ENCODE measurements around the gene PCDH19. TPM values are rescaled to one million over a fixed set of nuclear protein-coding genes. Genes with fewer than 3 reads are reported as not detected.

The PCDH19 gene
- total and polyA plus RNA-seq, 10 of the 15 experiments (the other 5 are each of a cell fraction or from before 2014, with no cell fraction given): 0.01 TPM; not detected in 9

DNA sequence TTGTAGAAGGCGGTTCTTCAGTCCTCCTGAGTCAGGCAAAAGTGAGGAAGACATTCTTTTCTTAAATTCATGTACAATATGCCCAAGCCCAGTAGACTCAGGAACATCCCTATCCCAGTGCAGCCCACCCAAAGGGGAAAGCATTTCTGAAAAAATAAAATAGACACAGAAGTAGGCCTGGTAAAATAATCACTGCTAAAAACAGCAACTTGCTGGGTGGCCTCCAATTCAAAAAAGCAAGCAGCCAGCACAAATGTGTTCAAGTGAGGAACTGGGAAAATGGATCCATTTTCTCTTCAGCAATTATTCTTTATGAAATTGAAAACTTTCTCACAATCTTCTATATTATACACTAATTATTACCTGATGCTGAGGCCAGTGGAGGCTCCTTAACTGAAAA is 165.4 kb downstream of the PCDH19 start:
- ChIA-PET CTCF (no interaction called here), POLR2A (no interaction called here), RAD21 (ENCODE audit: unreplicated experiment) (no interaction called here), SMC1A (ENCODE audit: uncharacterized antibody, unreplicated experiment) (no interaction called here)
- Histone ChIP-seq H3K27me3 (replicated peaks in 1 of 2; ENCODE audit: control insufficient read depth in 2 of 2, insufficient read depth in 2 of 2, low read length in 1 of 2) (no peaks in the 10 kb centered on the region), H3K4me1 (ENCODE audit: control insufficient read depth, insufficient read depth, low read length) (no peaks in the 10 kb centered on the region), H3K4me3 (no peak overlapping the region), H3K4me2 (ENCODE audit: control insufficient read depth, insufficient read depth) (no peak overlapping the region), H3K9ac (ENCODE audit: control insufficient read depth, insufficient read depth, low read length) (no peak overlapping the region), H3K79me2 (ENCODE audit: control insufficient read depth, insufficient read depth, low read length) (no peaks in the 10 kb centered on the region), H2AFZ (ENCODE audit: control insufficient read depth, low read depth, low read length) (no peak overlapping the region), H4K20me1 (ENCODE audit: control insufficient read depth, insufficient read depth) (no peaks in the 10 kb centered on the region), H3K36me3 (ENCODE audit: control insufficient read depth in 2 of 2, insufficient read depth in 2 of 2, low read length in 1 of 2) (no peaks in the 10 kb centered on the region), H3K9me3 (replicated peaks; ENCODE audit: control insufficient read depth, insufficient read depth, low read length) (no peaks in the 10 kb centered on the region), H3K27ac (ENCODE audit: control insufficient read depth, insufficient read depth) (no peak overlapping the region)
- intact Hi-C loops (cut with micrococcal nuclease; ENCODE audit: unreplicated experiment) (no loop called here), in situ Hi-C loops (cut with MboI) (no loop called here)
- BruUV-seq (replicated peaks): no TSS peak
- ATAC-seq: no peak
- no peak for FAIRE-seq
- WGBS (ENCODE audit: insufficient coverage, insufficient replicate concordance, low lambda C conversion rate, missing lambda C conversion rate): 42% methylated on average over 1 of the region's 1 CpG
- TF ChIP-seq, protein P1, sequence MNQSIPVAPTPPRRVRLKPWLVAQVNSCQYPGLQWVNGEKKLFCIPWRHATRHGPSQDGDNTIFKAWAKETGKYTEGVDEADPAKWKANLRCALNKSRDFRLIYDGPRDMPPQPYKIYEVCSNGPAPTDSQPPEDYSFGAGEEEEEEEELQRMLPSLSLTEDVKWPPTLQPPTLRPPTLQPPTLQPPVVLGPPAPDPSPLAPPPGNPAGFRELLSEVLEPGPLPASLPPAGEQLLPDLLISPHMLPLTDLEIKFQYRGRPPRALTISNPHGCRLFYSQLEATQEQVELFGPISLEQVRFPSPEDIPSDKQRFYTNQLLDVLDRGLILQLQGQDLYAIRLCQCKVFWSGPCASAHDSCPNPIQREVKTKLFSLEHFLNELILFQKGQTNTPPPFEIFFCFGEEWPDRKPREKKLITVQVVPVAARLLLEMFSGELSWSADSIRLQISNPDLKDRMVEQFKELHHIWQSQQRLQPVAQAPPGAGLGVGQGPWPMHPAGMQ (IDR thresholded peaks at IDR 0.05; ENCODE audit: borderline replicate concordance): no peak
- no peak for TF ChIP-seq TCF3 (IDR thresholded peaks at IDR 0.05; ENCODE audit: borderline replicate concordance, insufficient read depth, low read depth, low read length)
- TF ChIP-seq MTA3 (IDR thresholded peaks at IDR 0.05; ENCODE audit: borderline replicate concordance, low read length): no peak
- TF ChIP-seq CHD2 (IDR thresholded peaks at IDR 0.05; ENCODE audit: borderline replicate concordance, low read depth, low read length): no peak
- TF ChIP-seq, protein P2, sequence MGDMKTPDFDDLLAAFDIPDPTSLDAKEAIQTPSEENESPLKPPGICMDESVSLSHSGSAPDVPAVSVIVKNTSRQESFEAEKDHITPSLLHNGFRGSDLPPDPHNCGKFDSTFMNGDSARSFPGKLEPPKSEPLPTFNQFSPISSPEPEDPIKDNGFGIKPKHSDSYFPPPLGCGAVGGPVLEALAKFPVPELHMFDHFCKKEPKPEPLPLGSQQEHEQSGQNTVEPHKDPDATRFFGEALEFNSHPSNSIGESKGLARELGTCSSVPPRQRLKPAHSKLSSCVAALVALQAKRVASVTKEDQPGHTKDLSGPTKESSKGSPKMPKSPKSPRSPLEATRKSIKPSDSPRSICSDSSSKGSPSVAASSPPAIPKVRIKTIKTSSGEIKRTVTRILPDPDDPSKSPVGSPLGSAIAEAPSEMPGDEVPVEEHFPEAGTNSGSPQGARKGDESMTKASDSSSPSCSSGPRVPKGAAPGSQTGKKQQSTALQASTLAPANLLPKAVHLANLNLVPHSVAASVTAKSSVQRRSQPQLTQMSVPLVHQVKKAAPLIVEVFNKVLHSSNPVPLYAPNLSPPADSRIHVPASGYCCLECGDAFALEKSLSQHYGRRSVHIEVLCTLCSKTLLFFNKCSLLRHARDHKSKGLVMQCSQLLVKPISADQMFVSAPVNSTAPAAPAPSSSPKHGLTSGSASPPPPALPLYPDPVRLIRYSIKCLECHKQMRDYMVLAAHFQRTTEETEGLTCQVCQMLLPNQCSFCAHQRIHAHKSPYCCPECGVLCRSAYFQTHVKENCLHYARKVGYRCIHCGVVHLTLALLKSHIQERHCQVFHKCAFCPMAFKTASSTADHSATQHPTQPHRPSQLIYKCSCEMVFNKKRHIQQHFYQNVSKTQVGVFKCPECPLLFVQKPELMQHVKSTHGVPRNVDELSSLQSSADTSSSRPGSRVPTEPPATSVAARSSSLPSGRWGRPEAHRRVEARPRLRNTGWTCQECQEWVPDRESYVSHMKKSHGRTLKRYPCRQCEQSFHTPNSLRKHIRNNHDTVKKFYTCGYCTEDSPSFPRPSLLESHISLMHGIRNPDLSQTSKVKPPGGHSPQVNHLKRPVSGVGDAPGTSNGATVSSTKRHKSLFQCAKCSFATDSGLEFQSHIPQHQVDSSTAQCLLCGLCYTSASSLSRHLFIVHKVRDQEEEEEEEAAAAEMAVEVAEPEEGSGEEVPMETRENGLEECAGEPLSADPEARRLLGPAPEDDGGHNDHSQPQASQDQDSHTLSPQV (IDR thresholded peaks at IDR 0.05): no peak
- no peak for TF ChIP-seq IKZF2 (IDR thresholded peaks at IDR 0.05)
- no peak for DNase-seq (ENCODE audit: low read depth, low spot score)

Other genes starting within 250 kb of the PCDH19 start
- gene TNMD, start 174.7 kb upstream of the PCDH19 start, total RNA-seq (2014; rRNA removed): not detected in 2 replicates
- gene TNMD, start 174.7 kb upstream of the PCDH19 start, total RNA-seq (2014; rRNA removed; fragmentation: Illumina TruSeq; extraction: Trizol): not detected in 2 replicates
- not detected in 2 replicates for gene TNMD, start 174.7 kb upstream of the PCDH19 start, total RNA-seq (2021)
- gene TNMD, start 174.7 kb upstream of the PCDH19 start, polyA plus RNA-seq (2011; rRNA removed): not detected in 2 replicates
- gene TNMD, start 174.7 kb upstream of the PCDH19 start, polyA plus RNA-seq (2014; fragmentation: Illumina TruSeq; extraction: Trizol): not detected in 2 replicates
- gene TNMD, start 174.7 kb upstream of the PCDH19 start, polyA plus RNA-seq (2014; fragmentation: Nextera tagmentation; extraction: Ambion mirVana): not detected
- gene TNMD, start 174.7 kb upstream of the PCDH19 start, polyA plus RNA-seq (2014; rRNA removed): not detected in 2 replicates
- gene TNMD, start 174.7 kb upstream of the PCDH19 start, polyA plus RNA-seq (2016; fragmentation: Nextera tagmentation; extraction: Ambion mirVana): not detected
- gene TSPAN6, start 226.5 kb upstream of the PCDH19 start, total RNA-seq (2014; rRNA removed): not detected in 2 replicates
- gene TSPAN6, start 226.5 kb upstream of the PCDH19 start, total RNA-seq (2014; rRNA removed; fragmentation: Illumina TruSeq; extraction: Trizol): 0.04 TPM in 1 of 2 replicates, not detected in the other
- 0.23 and 0.24 TPM in 2 replicates for gene TSPAN6, start 226.5 kb upstream of the PCDH19 start, total RNA-seq (2021)
- gene TSPAN6, start 226.5 kb upstream of the PCDH19 start, polyA plus RNA-seq (2011; rRNA removed): 0.05 and 0.06 TPM in 2 replicates
- 0.19 TPM in 1 of 2 replicates, not detected in the other for gene TSPAN6, start 226.5 kb upstream of the PCDH19 start, polyA plus RNA-seq (2014; fragmentation: Illumina TruSeq; extraction: Trizol)
- gene TSPAN6, start 226.5 kb upstream of the PCDH19 start, polyA plus RNA-seq (2014; fragmentation: Nextera tagmentation; extraction: Ambion mirVana): not detected
- gene TSPAN6, start 226.5 kb upstream of the PCDH19 start, polyA plus RNA-seq (2014; rRNA removed): 0.08 TPM in 1 of 2 replicates, not detected in the other
- under 1 TPM in 1 of 2 experiments, not detected in 1; 0.10 TPM for gene TSPAN6, start 226.5 kb upstream of the PCDH19 start, polyA plus RNA-seq (2016; fragmentation: Nextera tagmentation; extraction: Ambion mirVana)
- not detected in 2 replicates for gene SRPX2, start 233.9 kb upstream of the PCDH19 start, total RNA-seq (2014; rRNA removed)
- gene SRPX2, start 233.9 kb upstream of the PCDH19 start, total RNA-seq (2014; rRNA removed; fragmentation: Illumina TruSeq; extraction: Trizol): not detected in 2 replicates
- not detected in 2 replicates for gene SRPX2, start 233.9 kb upstream of the PCDH19 start, total RNA-seq (2021)
- not detected in 2 replicates for gene SRPX2, start 233.9 kb upstream of the PCDH19 start, polyA plus RNA-seq (2011; rRNA removed)
- gene SRPX2, start 233.9 kb upstream of the PCDH19 start, polyA plus RNA-seq (2014; fragmentation: Illumina TruSeq; extraction: Trizol): not detected in 2 replicates
- not detected for gene SRPX2, start 233.9 kb upstream of the PCDH19 start, polyA plus RNA-seq (2014; fragmentation: Nextera tagmentation; extraction: Ambion mirVana)
- gene SRPX2, start 233.9 kb upstream of the PCDH19 start, polyA plus RNA-seq (2014; rRNA removed): not detected in 2 replicates
- not detected for gene SRPX2, start 233.9 kb upstream of the PCDH19 start, polyA plus RNA-seq (2016; fragmentation: Nextera tagmentation; extraction: Ambion mirVana)

Measured in GM12878 (cell line).